Fibroblast of villous mesenchyme (primary cell): ENCODE measurements around the gene TMEM116. TPM values are rescaled to one million over a fixed set of nuclear protein-coding genes. Genes with fewer than 3 reads are reported as not detected.
"Not testable (repeated sequence)": the region's sequence is repeated elsewhere in the genome, so short reads cannot be mapped to it uniquely, and the experiment has no call there.

Source experiments
- DNase-seq: peaks from one replicate; pipeline ENCODE4 v3.0.0-alpha.2; 2010; ENCODE audit warnings: low read depth
- H3K4me3 ChIP-seq: 2 replicates; pipeline ENCODE4 v1.5.1; 2011; ENCODE audit warnings: low read depth, mild to moderate bottlenecking, low read length
- CTCF ChIP-seq: IDR thresholded peaks from 2 replicates; pipeline ENCODE4 v1.5.1; 2012; ENCODE audit warnings: low read depth, mild to moderate bottlenecking, low read length; ENCODE audit not compliant: insufficient read depth
- total RNA-seq: library from RNA; depleted of rRNA; stranded (reverse); fragments of >200 nt; gene quantifications from 2 replicates; pipeline ENCODE4 v1.2.3, GENCODE V29; 2012

Gene TMEM116
- total RNA-seq, 1 donor = 7.3 TPM

GRCh38 chr12:111976291-111976690 is 36.7 kb downstream of the TMEM116 start:
- TF ChIP-seq CTCF = no peak
- H3K4me3 ChIP-seq = no peak overlapping the region

GRCh38 chr12:111975161-111975931 is 37.6 kb downstream of the TMEM116 start:
- DNase-seq = peak; percentile 67
- no peak for TF ChIP-seq CTCF
- no peak overlapping the region for H3K4me3 ChIP-seq

More at GRCh38 chr12:111976291-111976690, 36.7 kb downstream of the TMEM116 start:
- peak; percentile 18 for DNase-seq

GRCh38 chr12:111971800-111972199 is 41.2 kb downstream of the TMEM116 start:
- no peak overlapping the region for H3K4me3 ChIP-seq
- no peak for TF ChIP-seq CTCF
- DNase-seq = no peak

- no peak for TF ChIP-seq CTCF
- H3K4me3 ChIP-seq = no peak overlapping the region
- no peak for DNase-seq
These were observed 48.0 kb downstream of the TMEM116 start for GRCh38 chr12:111964935-111965334.

GRCh38 chr12:111959518-111959917 is 53.4 kb downstream of the TMEM116 start:
- H3K4me3 ChIP-seq, DNase-seq: not testable (repeated sequence)

GRCh38 chr12:111957224-111957623 is 55.7 kb downstream of the TMEM116 start:
- not testable (repeated sequence) for H3K4me3 ChIP-seq, DNase-seq

GRCh38 chr12:111954969-111955368 is 58.0 kb downstream of the TMEM116 start:
- DNase-seq = no peak
- no peak for TF ChIP-seq CTCF
- H3K4me3 ChIP-seq = no peak overlapping the region

- TF ChIP-seq CTCF = no peak
- peak; percentile 68 for DNase-seq
- H3K4me3 ChIP-seq = no peak overlapping the region
These were observed 59.5 kb downstream of the TMEM116 start for GRCh38 chr12:111953455-111953854.

GRCh38 chr12:111952084-111952787 is 60.7 kb downstream of the TMEM116 start:
- DNase-seq = peak; percentile 70
- not testable (repeated sequence) for H3K4me3 ChIP-seq

- not testable (repeated sequence) for DNase-seq
These were observed 61.8 kb downstream of the TMEM116 start for GRCh38 chr12:111950961-111951676.

More at GRCh38 chr12:111950961-111951676, 61.8 kb downstream of the TMEM116 start:
- H3K4me3 ChIP-seq = not testable (repeated sequence)
